Neural crest cell (in vitro differentiated cells): ENCODE results near the gene SPATA24. TPM values are rescaled to one million over a fixed set of nuclear protein-coding genes. Genes with fewer than 3 reads are reported as not detected.

Source experiments
- DNase-seq: peaks from one replicate; pipeline ENCODE4 v3.0.0; 2021; ENCODE audit warnings: low read depth, mixed read lengths, low spot score
- H3K27ac Mint-ChIP-seq: one replicate; pipeline ENCODE4 v1.8.0; 2021; ENCODE audit warnings: mild to moderate bottlenecking, mixed read lengths; ENCODE audit not compliant: unreplicated experiment
- H3K27me3 Mint-ChIP-seq: 2 replicates; pipeline ENCODE4 v1.8.0; 2021; ENCODE audit warnings: low read depth, mild to moderate bottlenecking, mixed read lengths
- H3K36me3 Mint-ChIP-seq: 2 replicates; pipeline ENCODE4 v1.8.0; 2021; ENCODE audit warnings: low read depth, mild to moderate bottlenecking, mixed read lengths
- H3K4me1 Mint-ChIP-seq: 2 replicates; pipeline ENCODE4 v1.8.0; 2021; ENCODE audit warnings: mixed read lengths
- H3K4me3 Mint-ChIP-seq: one replicate; pipeline ENCODE4 v1.8.0; 2021; ENCODE audit warnings: mild to moderate bottlenecking, mixed read lengths
- H3K9me3 Mint-ChIP-seq: 2 replicates; pipeline ENCODE4 v1.8.0; 2021; ENCODE audit warnings: mixed read lengths
- CTCF ChIP-seq: fragments of 200-600 bp; sonication (generic); conservative IDR thresholded peaks from 2 replicates; pipeline ENCODE4 v1.5.0; 2021; ENCODE audit warnings: antibody characterized with exemption, mild to moderate bottlenecking
- total RNA-seq: library from RNA; stranded (reverse); gene quantifications from 2 replicates; pipeline ENCODE4 v1.2.1, GENCODE V29; 2021

Gene SPATA24
- total RNA-seq, 1 donor from 2014 or later, result 16.1 TPM

- Mint-ChIP-seq H3K9me3 (no peaks in the 10 kb centered on the region), H3K27me3 (no peaks in the 10 kb centered on the region), H3K4me1 (peaks cover 23% of the 10 kb centered on the region), H3K36me3 (no peaks in the 10 kb centered on the region), H3K4me3 (peak overlapping the region; percentile 95), H3K27ac (peak overlapping the region; percentile 100)
- DNase-seq, result no peak
- TF ChIP-seq CTCF, result no peak
Observed at GRCh38 chr5:139404484-139404840, 573 bp upstream of the SPATA24 start.

GRCh38 chr5:139403418-139403786 is 487 bp downstream of the SPATA24 start:
- TF ChIP-seq CTCF, result no peak
- DNase-seq, result no peak
- Mint-ChIP-seq H3K4me1 (peaks cover 23% of the 10 kb centered on the region), H3K27me3 (no peaks in the 10 kb centered on the region), H3K9me3 (no peaks in the 10 kb centered on the region), H3K4me3 (peak overlapping the region; percentile 95), H3K27ac (peak overlapping the region; percentile 100), H3K36me3 (no peaks in the 10 kb centered on the region)

GRCh38 chr5:139402561-139403158 is 1.2 kb downstream of the SPATA24 start:
- Mint-ChIP-seq H3K27me3 (no peaks in the 10 kb centered on the region), H3K4me3 (peak overlapping the region; percentile 95), H3K4me1 (peaks cover 23% of the 10 kb centered on the region), H3K27ac (no peak overlapping the region), H3K9me3 (no peaks in the 10 kb centered on the region), H3K36me3 (no peaks in the 10 kb centered on the region)
- TF ChIP-seq CTCF, result peak; percentile 48
- DNase-seq, result no peak

- H3K4me1 Mint-ChIP-seq, result peaks cover 23% of the 10 kb centered on the region
- H3K36me3 Mint-ChIP-seq, result peaks cover 4% of the 10 kb centered on the region
- H3K27me3 Mint-ChIP-seq, result peaks cover 6% of the 10 kb centered on the region
- H3K4me3 Mint-ChIP-seq, result peak overlapping the region; percentile 54
- H3K27ac Mint-ChIP-seq, result peak overlapping the region; percentile 57
- no peaks in the 10 kb centered on the region for H3K9me3 Mint-ChIP-seq
- TF ChIP-seq CTCF, result no peak
- DNase-seq, result no peak
Observed at GRCh38 chr5:139401546-139401945, 2.3 kb downstream of the SPATA24 start.

GRCh38 chr5:139399501-139400121 is 4.3 kb downstream of the SPATA24 start:
- H3K27me3 Mint-ChIP-seq, result peaks cover 22% of the 10 kb centered on the region
- H3K27ac Mint-ChIP-seq, result no peak overlapping the region
- H3K4me3 Mint-ChIP-seq, result no peak overlapping the region
- TF ChIP-seq CTCF, result no peak
- no peaks in the 10 kb centered on the region for H3K9me3 Mint-ChIP-seq
- peaks cover 4% of the 10 kb centered on the region for H3K36me3 Mint-ChIP-seq
- H3K4me1 Mint-ChIP-seq, result peaks cover 23% of the 10 kb centered on the region
- DNase-seq, result no peak
